PC-9 (cell line): ENCODE measurements around the gene ST8SIA4. TPM values are rescaled to one million over a fixed set of nuclear protein-coding genes. Genes with fewer than 3 reads are reported as not detected.

Source experiments
- BruUV-seq: library from RNA; stranded (reverse); fragments of 400-500 nt; replicated peaks from 2 replicates; lab custom pipeline; 2021; lab: Mats Ljungman, UMichigan
- CTCF ChIA-PET: fragments of 300-600 bp; sonication (Branson Sonifier 250); formaldehyde crosslinking; loops from one replicate; lab custom pipeline; 2022; ENCODE audit warnings: antibody characterized with exemption; lab: Charles Lee
- POLR2A ChIA-PET: fragments of 300-600 bp; sonication (Branson Sonifier 250); formaldehyde crosslinking; loops from one replicate; lab custom pipeline; 2022; ENCODE audit warnings: antibody characterized with exemption; ENCODE audit not compliant: unreplicated experiment; lab: Charles Lee
- DNase-seq, 2 experiments: peaks; one replicate each; pipeline versions ENCODE4 v3.0.0 to v3.0.0-alpha.2; 2015 to 2022; ENCODE audit warnings: mixed read lengths in 1 of 2
- H2AFZ ChIP-seq: fragments of 200-600 bp; sonication (generic); 2 replicates; pipeline ENCODE4 v1.8.1; 2017; ENCODE audit warnings: antibody characterized with exemption
- H3F3A ChIP-seq: fragments of 200-600 bp; sonication (generic); 2 replicates; pipeline ENCODE4 v1.8.1; 2017; ENCODE audit warnings: antibody characterized with exemption, mild to moderate bottlenecking, low read depth; ENCODE audit not compliant: insufficient read depth
- H3K27ac ChIP-seq: fragments of 200-600 bp; sonication (generic); 2 replicates; pipeline ENCODE4 v1.6.1; 2016; ENCODE audit warnings: mixed run types
- H3K27me3 ChIP-seq: fragments of 200-600 bp; sonication (generic); 2 replicates; pipeline ENCODE4 v1.6.1; 2016; ENCODE audit warnings: low read depth, mixed run types; ENCODE audit not compliant: insufficient read depth
- H3K36me3 ChIP-seq: fragments of 200-600 bp; sonication (generic); 2 replicates; pipeline ENCODE4 v1.6.1; 2016; ENCODE audit warnings: low read depth, mixed run types
- H3K4me1 ChIP-seq: fragments of 200-600 bp; sonication (generic); replicated peaks from 2 replicates; pipeline ENCODE4 v1.6.1; 2016; ENCODE audit warnings: mixed run types; ENCODE audit not compliant: insufficient read depth
- H3K4me2 ChIP-seq: fragments of 200-600 bp; sonication (generic); 2 replicates; pipeline ENCODE4 v1.6.1; 2017; ENCODE audit warnings: mixed run types
- H3K4me3 ChIP-seq: fragments of 200-600 bp; sonication (generic); 2 replicates; pipeline ENCODE4 v1.6.1; 2016; ENCODE audit warnings: mixed run types
- H3K79me2 ChIP-seq: fragments of 200-600 bp; sonication (generic); 2 replicates; pipeline ENCODE4 v1.6.1; 2017; ENCODE audit warnings: low read depth, mixed run types
- H3K9me2 ChIP-seq: fragments of 200-600 bp; sonication (generic); 2 replicates; pipeline ENCODE4 v1.8.1; 2017; ENCODE audit warnings: mild to moderate bottlenecking; ENCODE audit not compliant: insufficient read depth
- H3K9me3 ChIP-seq: fragments of 200-600 bp; sonication (generic); 2 replicates; pipeline ENCODE4 v1.8.1; 2016; ENCODE audit warnings: low read depth; ENCODE audit not compliant: insufficient read depth
- H4K20me1 ChIP-seq: fragments of 200-600 bp; sonication (generic); 2 replicates; pipeline ENCODE4 v1.8.1; 2017; ENCODE audit not compliant: insufficient read depth
- CTCF ChIP-seq: fragments of 200-600 bp; sonication (generic); conservative IDR thresholded peaks from 2 replicates; pipeline ENCODE4 v1.6.1; 2017; ENCODE audit warnings: mixed run types, antibody characterized with exemption, mild to moderate bottlenecking, moderate library complexity
- EZH2 ChIP-seq: fragments of 200-600 bp; sonication (generic); IDR thresholded peaks from 2 replicates; pipeline ENCODE4 v1.8.0; 2017; ENCODE audit warnings: antibody characterized with exemption, low read depth
- intact Hi-C: fragments of 100-400 bp; cut with micrococcal nuclease; formaldehyde crosslinking; loops from one replicate; pipeline ENCODE4 v1.10.0; 2022; ENCODE audit not compliant: unreplicated experiment
- total RNA-seq: library from RNA; stranded (reverse); gene quantifications from 2 replicates; pipeline ENCODE4 v1.2.3, GENCODE V29; 2021

The ST8SIA4 gene
- total RNA-seq, 1 experiment from 2014 or later = 2.4 TPM

- DNase-seq = no peak
- intact Hi-C loops = no loop called here
- H3K79me2 ChIP-seq = no peaks in the 10 kb centered on the region
- no peak overlapping the region for H3K27ac ChIP-seq
- H3K4me1 ChIP-seq = peaks cover 10% of the 10 kb centered on the region
- no peak overlapping the region for H3K4me3 ChIP-seq
- H3K9me2 ChIP-seq = no peaks in the 10 kb centered on the region
- no peaks in the 10 kb centered on the region for H3K36me3 ChIP-seq
- 0 out of 2 replicates have a peak, but pooled peaks cover 3% of the 10 kb centered on the region for H3K9me3 ChIP-seq
- CTCF ChIA-PET = no interaction called here
- no peaks in the 10 kb centered on the region for H3F3A ChIP-seq
- no peak overlapping the region for H2AFZ ChIP-seq
- H4K20me1 ChIP-seq = no peaks in the 10 kb centered on the region
- TF ChIP-seq CTCF (no peak), EZH2 (no peak)
- H3K4me2 ChIP-seq = no peak overlapping the region
- H3K27me3 ChIP-seq = no peaks in the 10 kb centered on the region
- no TSS peak for BruUV-seq
- POLR2A ChIA-PET = no interaction called here
These were observed 65.0 kb downstream of the ST8SIA4 start for GRCh38 chr5:100838048-100838473.

DNA sequence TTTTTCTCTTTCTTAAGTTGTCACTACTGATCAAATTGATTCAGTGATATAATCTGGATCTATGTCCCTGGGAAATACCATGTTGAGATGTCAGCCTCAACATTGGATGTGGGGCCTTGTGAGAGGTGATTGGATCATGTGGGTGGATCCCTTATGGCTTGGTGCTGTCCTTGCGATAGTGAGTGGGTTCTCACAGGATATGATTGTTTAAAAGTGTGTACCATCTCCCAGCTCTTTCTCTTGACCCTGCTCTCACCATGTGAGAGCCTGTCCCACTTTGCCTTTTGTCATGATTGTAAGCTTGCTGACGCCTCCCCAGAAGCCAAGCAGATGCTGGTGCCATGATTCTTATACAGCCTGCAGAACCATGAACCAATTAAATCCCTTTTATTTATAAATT lies 68.6 kb downstream of the ST8SIA4 start:
- no peak for DNase-seq
- H3K36me3 ChIP-seq = no peaks in the 10 kb centered on the region
- ChIA-PET CTCF (no interaction called here), POLR2A (no interaction called here)
- H3K27me3 ChIP-seq = no peaks in the 10 kb centered on the region
- no peak overlapping the region for H2AFZ ChIP-seq
- intact Hi-C loops = no loop called here
- no peaks in the 10 kb centered on the region for H3F3A ChIP-seq
- TF ChIP-seq CTCF = no peak
- H3K27ac ChIP-seq = no peak overlapping the region
- H3K9me2 ChIP-seq = no peaks in the 10 kb centered on the region
- H3K4me3 ChIP-seq = no peak overlapping the region
- no peaks in the 10 kb centered on the region for H4K20me1 ChIP-seq
- no peaks in the 10 kb centered on the region for H3K79me2 ChIP-seq
- H3K4me1 ChIP-seq = no peaks in the 10 kb centered on the region
- H3K4me2 ChIP-seq = no peak overlapping the region
- H3K9me3 ChIP-seq = no peaks in the 10 kb centered on the region
- no TSS peak for BruUV-seq

DNA sequence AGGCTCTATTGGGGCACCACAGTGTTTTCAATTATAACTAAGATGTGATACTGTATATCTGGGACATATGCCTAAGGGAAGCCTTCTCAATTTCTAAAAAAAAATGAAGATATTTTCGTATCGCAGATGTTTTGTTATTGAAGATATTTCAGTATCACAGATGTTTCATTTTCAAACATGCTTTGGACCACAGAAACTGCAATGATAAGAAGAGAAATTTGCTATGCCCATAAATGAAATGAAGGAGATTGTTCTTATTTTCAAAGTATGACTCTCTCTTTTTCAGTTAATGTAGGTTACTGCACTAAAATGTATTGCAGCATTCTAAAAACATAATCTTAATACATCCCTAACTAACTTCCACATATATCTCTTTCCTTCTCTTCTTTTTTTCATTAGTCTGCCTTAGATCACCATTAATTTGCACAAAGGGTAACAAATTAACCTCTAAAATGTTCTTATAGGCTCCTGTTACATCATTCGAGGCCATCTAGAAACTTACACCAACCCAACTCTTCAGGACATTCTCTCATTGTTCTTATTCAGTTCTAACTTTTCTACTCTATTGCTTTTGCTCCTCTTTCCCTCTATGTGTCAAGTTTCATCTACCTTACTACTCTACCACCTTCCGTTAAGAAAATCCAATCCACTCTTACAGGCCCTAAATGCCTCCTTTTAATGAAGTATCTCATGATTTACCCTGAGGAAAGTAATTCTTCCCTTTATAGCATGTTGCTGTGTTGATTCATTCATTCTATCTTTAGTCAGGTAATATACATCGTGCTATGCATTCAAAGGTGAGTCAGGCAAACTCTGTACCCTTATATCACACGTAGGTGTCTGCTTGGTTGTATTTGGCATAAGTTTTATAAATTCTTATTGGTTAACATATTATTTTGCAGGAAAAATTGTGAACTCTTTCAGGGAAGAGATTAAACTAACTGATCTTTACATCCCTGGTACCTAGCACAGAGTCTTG lies 70.5 kb downstream of the ST8SIA4 start:
- Histone ChIP-seq H3K4me3 (no peak overlapping the region), H3K9me2 (no peaks in the 10 kb centered on the region), H3K27ac (no peak overlapping the region), H4K20me1 (no peaks in the 10 kb centered on the region), H2AFZ (0 out of 2 replicates have a peak overlapping the region, but pooled peaks have one; percentile 33), H3K4me2 (no peak overlapping the region), H3K4me1 (0 out of 2 replicates have a peak, but pooled peaks cover 4% of the 10 kb centered on the region), H3K79me2 (no peaks in the 10 kb centered on the region), H3K27me3 (no peaks in the 10 kb centered on the region), H3F3A (no peaks in the 10 kb centered on the region), H3K9me3 (no peaks in the 10 kb centered on the region), H3K36me3 (no peaks in the 10 kb centered on the region)
- intact Hi-C loops = no loop called here
- CTCF ChIA-PET = no interaction called here
- TF ChIP-seq EZH2 = no peak
- TF ChIP-seq CTCF = no peak
- no peak for DNase-seq
- no TSS peak for BruUV-seq
- POLR2A ChIA-PET = no interaction called here
